Measurements from ENCODE around the gene SECISBP2.
"Not testable (repeated sequence)": the region's sequence is repeated elsewhere in the genome, so short reads cannot be mapped to it uniquely, and the experiment has no call there.

SECISBP2 gene

GRCh38 chr9:89318123-89319014 is at the start of gene SECISBP2:
TSS of gene SECISBP2 (plus strand) at chr9:89318500. CDS start at chr9:89318577, 77 bp downstream.
- Histone ChIP-seq H3K27ac (peak within 1 kb of the TSS; percentile 92), H3K4me1 (ENCODE audit: control insufficient read depth in 1 of 2, insufficient read depth in 1 of 2, low read depth in 1 of 2, low read length in 1 of 2) (peaks cover 35 to 36% of the 10 kb centered on the region in 2 experiments), H3K36me3 (peaks cover 7% of the 10 kb centered on the region), H3K4me3 (ENCODE audit: low read depth in 1 of 2, low read length in 1 of 2) (peak within 1 kb of the TSS; percentile 73 to 84), H3K27me3 (no peaks in the 10 kb centered on the region), H3K9me3 (no peaks in the 10 kb centered on the region)
- peak; percentile 62 for TF ChIP-seq CTCF (IDR thresholded peaks at IDR 0.05)

GRCh38 chr9:89273528-89274279 is 44.6 kb upstream of the SECISBP2 start:
- H3K9me3 ChIP-seq: peaks cover 13% of the 10 kb centered on the region
- no peak overlapping the region for H3K4me3 ChIP-seq (ENCODE audit: low read depth in 1 of 2, low read length in 1 of 2)
- peaks cover 0 to 10% of the 10 kb centered on the region in 2 experiments for H3K4me1 ChIP-seq (ENCODE audit: control insufficient read depth in 1 of 2, insufficient read depth in 1 of 2, low read depth in 1 of 2, low read length in 1 of 2)
- H3K36me3 ChIP-seq: no peaks in the 10 kb centered on the region
- TF ChIP-seq CTCF (IDR thresholded peaks at IDR 0.05): no peak
- peaks cover 17% of the 10 kb centered on the region for H3K27me3 ChIP-seq
- no peak overlapping the region for H3K27ac ChIP-seq

- TF ChIP-seq CTCF (IDR thresholded peaks at IDR 0.05): no peak
- Histone ChIP-seq H3K4me1 (ENCODE audit: control insufficient read depth in 1 of 2, insufficient read depth in 1 of 2, low read depth in 1 of 2, low read length in 1 of 2) (peaks cover 0 to 10% of the 10 kb centered on the region in 2 experiments), H3K9me3 (peaks cover 13% of the 10 kb centered on the region), H3K36me3 (no peaks in the 10 kb centered on the region), H3K4me3 (ENCODE audit: low read depth in 1 of 2, low read length in 1 of 2) (no peak overlapping the region), H3K27me3 (peaks cover 9% of the 10 kb centered on the region), H3K27ac (no peak overlapping the region)
Measured at GRCh38 chr9:89274838-89275237, 43.5 kb upstream of the SECISBP2 start.

GRCh38 chr9:89276040-89276439 is 42.3 kb upstream of the SECISBP2 start:
- Histone ChIP-seq H3K9me3 (peaks cover 13% of the 10 kb centered on the region), H3K4me1 (ENCODE audit: control insufficient read depth in 1 of 2, insufficient read depth in 1 of 2, low read depth in 1 of 2, low read length in 1 of 2) (peaks cover 0 to 10% of the 10 kb centered on the region in 2 experiments)
- not testable (repeated sequence) for H3K27me3 ChIP-seq; H3K4me3 ChIP-seq (ENCODE audit: low read depth in 1 of 2, low read length in 1 of 2); H3K36me3 ChIP-seq; H3K27ac ChIP-seq

GRCh38 chr9:89277043-89277442 is 41.3 kb upstream of the SECISBP2 start:
- no peak for TF ChIP-seq CTCF (IDR thresholded peaks at IDR 0.05)
- Histone ChIP-seq H3K9me3 (peaks cover 13% of the 10 kb centered on the region), H3K27me3 (no peaks in the 10 kb centered on the region), H3K4me3 (ENCODE audit: low read depth in 1 of 2, low read length in 1 of 2) (no peak overlapping the region), H3K4me1 (ENCODE audit: control insufficient read depth in 1 of 2, insufficient read depth in 1 of 2, low read depth in 1 of 2, low read length in 1 of 2) (peaks cover 0 to 10% of the 10 kb centered on the region in 2 experiments), H3K36me3 (no peaks in the 10 kb centered on the region), H3K27ac (no peak overlapping the region)
